Measurements from ENCODE around the gene PRDX4.
"Not testable (repeated sequence)": the region's sequence is repeated elsewhere in the genome, so short reads cannot be mapped to it uniquely, and the experiment has no call there.

Gene PRDX4

GRCh38 chrX:23676486-23676885 lies 9.2 kb downstream of the PRDX4 start:
- not testable (repeated sequence) for DNase-seq

DNA sequence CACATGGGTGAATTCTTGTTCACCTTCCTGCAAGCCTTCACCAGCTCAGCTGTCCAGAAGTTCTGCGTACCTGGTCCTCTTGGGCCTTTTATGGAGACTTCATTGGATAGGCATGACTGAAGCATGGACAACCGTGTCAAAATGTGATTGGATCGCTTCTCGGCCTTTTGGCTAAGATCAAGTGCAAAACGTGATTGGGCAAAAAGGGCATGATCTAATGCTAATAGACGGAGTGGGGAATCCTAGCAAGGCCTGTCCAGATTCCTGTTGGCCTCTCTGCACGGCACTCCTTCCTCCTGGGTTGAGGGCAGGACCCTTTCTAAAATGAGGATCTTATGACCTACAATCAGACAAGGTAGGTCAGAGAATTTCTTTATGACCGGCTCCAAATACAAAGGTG lies 24.9 kb downstream of the PRDX4 start:
- DNase-seq, result no peak

DNA sequence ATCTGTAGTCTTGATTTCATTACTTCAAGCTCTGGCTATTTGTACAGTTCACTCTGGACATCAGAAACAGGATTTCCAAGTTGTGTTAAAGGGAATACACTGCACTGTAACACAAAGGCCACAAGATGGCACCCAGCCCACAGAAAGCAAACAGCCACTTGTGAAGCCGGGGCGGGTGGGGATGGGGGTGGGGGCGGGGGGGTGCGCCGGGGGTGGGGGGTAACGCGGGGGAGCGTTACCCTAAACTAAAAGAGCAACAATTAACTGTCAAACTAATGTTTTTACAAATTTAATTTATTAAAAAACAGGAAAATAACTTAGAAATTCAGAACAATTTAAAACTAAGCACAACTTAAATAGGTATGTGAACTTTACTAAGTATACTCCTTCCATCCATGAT lies 27.3 kb downstream of the PRDX4 start:
- peak; percentile 50 for DNase-seq

DNA sequence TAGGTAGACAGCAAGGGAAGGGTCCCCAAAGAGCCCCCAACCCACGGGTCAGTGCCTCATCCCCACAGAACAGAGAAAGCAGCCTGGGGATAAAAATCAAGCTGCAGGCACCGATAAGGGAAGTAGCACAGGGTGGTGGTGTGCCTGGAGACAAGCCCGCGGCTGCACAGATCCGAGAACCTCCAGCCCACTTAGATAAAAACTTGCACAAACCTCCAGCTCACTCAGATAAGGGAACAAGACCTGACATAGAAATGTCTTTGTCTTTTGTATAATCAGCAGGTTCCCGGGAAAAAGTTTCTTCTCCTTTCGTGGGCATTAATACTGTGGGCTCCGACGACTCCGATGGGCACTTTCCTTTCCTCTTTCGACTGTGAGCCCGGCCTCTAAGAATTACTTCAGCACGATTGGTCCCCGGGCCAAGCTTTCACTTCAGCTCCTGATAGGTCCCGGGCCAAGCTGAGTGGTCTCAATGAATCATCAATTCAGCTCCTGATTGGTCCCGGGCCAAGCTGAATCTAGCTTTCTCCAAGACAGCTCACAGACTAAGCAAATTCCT lies 32.4 kb downstream of the PRDX4 start:
- peak; percentile 11 for DNase-seq

DNA sequence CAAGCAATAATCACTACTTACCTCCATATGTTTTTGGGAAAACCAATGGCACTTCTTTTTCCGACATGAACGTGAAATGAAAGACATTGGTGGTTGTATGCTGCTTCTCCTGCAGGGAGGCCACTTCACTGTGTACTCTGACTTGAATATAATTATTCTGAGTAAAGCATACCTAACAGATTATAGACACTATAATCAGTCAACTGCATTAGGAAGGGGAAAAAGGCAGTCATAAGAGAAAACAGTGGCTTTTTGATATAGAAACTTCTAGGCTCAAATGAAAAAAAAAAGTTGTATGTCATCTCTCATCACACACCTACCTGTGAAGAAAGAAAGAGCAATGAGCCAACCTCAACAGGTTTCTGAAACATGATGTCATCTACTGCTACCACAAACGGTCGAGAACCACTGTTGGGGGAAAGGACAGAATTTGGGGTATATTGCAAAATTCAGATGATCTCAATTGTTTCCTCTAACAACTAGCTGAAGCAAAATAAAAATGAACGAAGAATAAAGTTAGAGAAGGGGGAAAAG lies 37.4 kb downstream of the PRDX4 start:
- no peak for DNase-seq

DNA sequence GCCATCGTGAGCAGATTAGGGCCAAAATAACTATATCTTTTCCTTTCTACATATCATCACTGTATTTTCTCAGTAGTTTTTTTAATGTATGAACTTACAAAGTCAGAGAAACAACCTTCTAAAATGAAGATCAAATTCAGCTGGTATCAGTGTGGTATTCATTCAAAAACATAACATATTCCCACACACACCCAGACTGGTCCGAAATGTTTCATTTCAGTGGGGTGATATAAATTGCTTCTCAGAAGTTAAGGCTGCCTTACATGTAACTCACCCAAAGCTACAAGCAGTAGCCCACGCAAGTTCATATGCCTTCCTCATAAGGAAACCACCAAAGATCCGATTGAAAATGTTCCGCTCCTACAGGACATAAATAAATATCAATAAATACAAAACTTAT lies 37.9 kb downstream of the PRDX4 start:
- DNase-seq, result no peak

DNA sequence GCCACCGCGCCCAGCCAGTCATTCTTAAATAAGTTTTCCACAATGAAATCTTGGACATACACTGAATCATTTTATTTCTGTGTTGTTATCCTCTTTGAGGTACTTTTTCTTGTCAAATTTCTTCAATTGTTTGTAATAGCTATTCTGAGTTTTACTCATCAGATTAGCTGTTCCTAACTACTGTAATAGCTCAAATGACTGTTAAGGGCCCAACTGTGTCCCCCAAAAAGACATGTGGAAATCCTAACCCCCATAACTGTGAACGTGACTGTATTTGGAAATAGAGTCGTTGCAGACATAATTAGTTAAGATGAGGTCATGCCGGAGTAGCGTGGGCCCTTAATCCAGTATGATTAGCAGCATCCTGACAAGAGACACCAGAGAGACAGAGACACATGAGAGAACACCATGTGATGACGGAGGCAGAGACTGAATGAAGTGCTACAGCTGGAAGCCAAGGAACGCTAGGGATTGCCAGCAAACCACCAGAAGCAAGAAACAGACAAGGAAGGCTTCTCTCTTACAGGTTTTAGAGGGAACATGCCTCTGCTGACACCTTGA lies 52.9 kb downstream of the PRDX4 start:
- no peak for DNase-seq

- no peak for DNase-seq
Measured at GRCh38 chrX:23726191-23726590, 58.9 kb downstream of the PRDX4 start.

- no peak for DNase-seq
Measured at GRCh38 chrX:23727206-23727605, 59.9 kb downstream of the PRDX4 start.

DNA sequence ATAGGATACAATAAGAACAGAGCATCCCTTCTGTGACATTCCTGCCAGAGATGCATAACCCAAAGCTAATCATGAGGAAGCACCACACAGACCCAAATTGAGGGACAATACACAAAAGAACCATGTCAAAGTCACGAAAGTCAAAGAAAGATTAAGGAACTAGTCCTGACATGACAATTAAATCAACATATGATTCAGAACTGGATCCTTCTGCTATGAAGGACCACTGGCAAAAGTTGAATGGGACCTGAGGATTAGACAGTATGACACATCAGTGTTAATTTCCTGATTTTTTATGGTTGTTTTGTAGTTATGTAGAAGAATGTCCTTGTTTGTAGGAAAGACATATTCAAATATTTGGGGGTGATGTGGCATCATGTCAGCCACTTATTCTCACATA lies 61.9 kb downstream of the PRDX4 start:
- DNase-seq, result no peak

DNA sequence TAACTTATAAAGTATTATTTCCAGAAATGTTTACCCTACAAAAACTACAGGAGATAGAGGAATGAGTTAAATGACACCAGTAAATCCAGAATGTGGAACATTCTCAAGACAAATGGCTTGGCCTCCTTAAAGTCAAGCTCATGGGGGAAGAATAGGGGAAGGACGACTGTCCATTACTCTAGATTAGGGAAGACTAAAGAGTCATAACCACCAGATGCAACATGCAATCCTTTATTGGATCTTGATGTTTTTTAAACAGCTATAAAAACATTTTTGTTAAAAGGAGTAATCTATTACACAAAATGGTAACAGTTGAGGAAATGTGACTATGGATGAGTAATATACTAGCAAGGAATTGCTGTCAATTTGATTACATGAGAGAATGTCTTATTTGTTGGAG lies 64.7 kb downstream of the PRDX4 start:
- no peak for DNase-seq

GRCh38 chrX:23732704-23733103 lies 65.4 kb downstream of the PRDX4 start:
- DNase-seq, result no peak
